IMR-90 (cell line): ENCODE results near the gene GNB1L. TPM values are rescaled to one million over a fixed set of nuclear protein-coding genes. Genes with fewer than 3 reads are reported as not detected.

Source experiments
- ATAC-seq: fragments of 200-7000 bp; cut with Tn5 transposase; 2 replicates; pipeline ENCODE4 v1.9.1; 2020; ENCODE audit warnings: low read depth, mild to moderate bottlenecking, moderate library complexity
- BruUV-seq: library from RNA; stranded (reverse); fragments of 400-500 nt; replicated peaks from 2 replicates; lab custom pipeline; 2021; lab: Mats Ljungman, UMichigan
- CTCF ChIA-PET: fragments of 300-600 bp; formaldehyde crosslinking; extraction: SDS; loops from one replicate; lab custom pipeline; 2021; ENCODE audit warnings: antibody characterized with exemption; lab: Yijun Ruan, JAX
- POLR2A ChIA-PET: fragments of 300-600 bp; sonication (Branson Sonifier 250); formaldehyde crosslinking; loops from one replicate; lab custom pipeline; 2022; ENCODE audit warnings: antibody characterized with exemption; ENCODE audit not compliant: unreplicated experiment; lab: Charles Lee
- DNase-seq: peaks from one replicate; pipeline ENCODE4 v3.0.0; 2013
- H2AFZ ChIP-seq: replicated peaks from 2 replicates; pipeline ENCODE3; 2013; ENCODE audit warnings: low read length, mild to moderate bottlenecking; ENCODE audit not compliant: poor library complexity
- H2AK5ac ChIP-seq: 2 replicates; pipeline ENCODE4 v1.6.1; 2013; ENCODE audit warnings: low read depth, low read length, inconsistent platforms
- H2AK9ac ChIP-seq: replicated peaks from 2 replicates; pipeline ENCODE3; 2013; ENCODE audit warnings: mild to moderate bottlenecking, low read depth, low read length, moderate library complexity; ENCODE audit not compliant: poor library complexity
- H2BK120ac ChIP-seq: 2 replicates; pipeline ENCODE4 v1.6.1; 2013; ENCODE audit warnings: low read depth, low read length, inconsistent platforms
- H2BK15ac ChIP-seq: 3 replicates; pipeline ENCODE4 v1.6.1; 2013; ENCODE audit warnings: low read depth, low read length, inconsistent platforms
- H2BK20ac ChIP-seq: 2 replicates; pipeline ENCODE4 v1.6.1; 2013; ENCODE audit warnings: low read depth, mild to moderate bottlenecking, inconsistent platforms, low read length, moderate library complexity
- H2BK5ac ChIP-seq: 2 replicates; pipeline ENCODE4 v1.6.1; 2013; ENCODE audit warnings: mild to moderate bottlenecking, low read depth, low read length, inconsistent platforms; ENCODE audit not compliant: poor library complexity, severe bottlenecking
- H3K14ac ChIP-seq: replicated peaks from 2 replicates; pipeline ENCODE4 v1.6.1; 2013; ENCODE audit warnings: low read depth, low read length, inconsistent platforms
- H3K18ac ChIP-seq: 2 replicates; pipeline ENCODE4 v1.6.1; 2013; ENCODE audit warnings: low read depth, low read length, control low read depth
- H3K23ac ChIP-seq: 2 replicates; pipeline ENCODE4 v1.6.1; 2013; ENCODE audit warnings: low read depth, low read length, inconsistent platforms
- H3K27ac ChIP-seq: 2 replicates; pipeline ENCODE4 v1.5.1; 2013; ENCODE audit warnings: mild to moderate bottlenecking, control low read depth, low read length; ENCODE audit not compliant: insufficient read depth
- H3K27me3 ChIP-seq: 2 replicates; pipeline ENCODE4 v1.6.1; 2013; ENCODE audit warnings: low read length; ENCODE audit not compliant: control insufficient read depth, insufficient read depth
- H3K36me3 ChIP-seq: 2 replicates; pipeline ENCODE4 v1.6.1; 2013; ENCODE audit warnings: low read length, mixed read lengths; ENCODE audit not compliant: control insufficient read depth, insufficient read depth
- H3K4ac ChIP-seq: 2 replicates; pipeline ENCODE4 v1.6.1; 2013; ENCODE audit warnings: low read depth, low read length, inconsistent platforms
- H3K4me1 ChIP-seq: 2 replicates; pipeline ENCODE4 v1.6.1; 2013; ENCODE audit warnings: low read length, mixed read lengths; ENCODE audit not compliant: control insufficient read depth, insufficient read depth
- H3K4me2 ChIP-seq: 2 replicates; pipeline ENCODE4 v1.6.1; 2013; ENCODE audit warnings: low read depth, mild to moderate bottlenecking, control low read depth, low read length, moderate library complexity
- H3K4me3 ChIP-seq: 2 replicates; pipeline ENCODE4 v1.5.1; 2013; ENCODE audit warnings: low read depth, mild to moderate bottlenecking, control low read depth, low read length, moderate library complexity; ENCODE audit not compliant: insufficient read depth
- H3K56ac ChIP-seq: 2 replicates; pipeline ENCODE4 v1.6.1; 2013; ENCODE audit warnings: low read length, inconsistent platforms; ENCODE audit not compliant: insufficient read depth; ENCODE audit errors: extremely low read depth
- H3K79me1 ChIP-seq, 2 experiments: 2 replicates each; pipeline ENCODE4 v1.6.1; 2013; ENCODE audit warnings: low read length in 2 of 2, inconsistent platforms in 1 of 2, low read depth in 1 of 2
- H3K9ac ChIP-seq: 2 replicates; pipeline ENCODE4 v1.6.1; 2013; ENCODE audit warnings: low read depth, low read length, control low read depth
- H3K9me1 ChIP-seq: 2 replicates; pipeline ENCODE4 v1.6.1; 2013; ENCODE audit warnings: low read length, inconsistent platforms; ENCODE audit not compliant: insufficient read depth
- H3K9me3 ChIP-seq: 2 replicates; pipeline ENCODE4 v1.6.1; 2013; ENCODE audit warnings: low read length; ENCODE audit not compliant: control insufficient read depth, insufficient read depth
- H4K20me1 ChIP-seq: 2 replicates; pipeline ENCODE4 v1.6.1; 2013; ENCODE audit warnings: low read length, inconsistent platforms; ENCODE audit not compliant: insufficient read depth
- H4K5ac ChIP-seq: 2 replicates; pipeline ENCODE4 v1.6.1; 2013; ENCODE audit warnings: mild to moderate bottlenecking, low read depth, low read length, control low read depth
- H4K8ac ChIP-seq, 2 experiments: 2 replicates each; pipeline ENCODE4 v1.6.1; 2013; ENCODE audit warnings: low read depth in 2 of 2, low read length in 2 of 2, control low read depth in 1 of 2, inconsistent platforms in 1 of 2
- H4K91ac ChIP-seq: 2 replicates; pipeline ENCODE4 v1.6.1; 2013; ENCODE audit warnings: low read depth, low read length, inconsistent platforms; ENCODE audit not compliant: insufficient read depth
- BHLHE40 ChIP-seq: fragments of 150-350 bp; IDR thresholded peaks from 2 replicates; pipeline ENCODE4 v1.6.1; 2016; ENCODE audit warnings: mild to moderate bottlenecking, low read depth, low read length
- CEBPB ChIP-seq: IDR thresholded peaks from 2 replicates; pipeline ENCODE4 v1.6.1; 2012; ENCODE audit warnings: low read depth, low read length, improper control_type of control experiment
- CHD1 ChIP-seq: IDR thresholded peaks from 2 replicates; pipeline ENCODE4 v1.6.1; 2012; ENCODE audit warnings: low read depth, low read length, improper control_type of control experiment
- CTCF ChIP-seq: conservative IDR thresholded peaks from 2 replicates; pipeline ENCODE4 v1.5.1; 2012; ENCODE audit warnings: mild to moderate bottlenecking, low read depth, low read length, improper control_type of control experiment
- FOS ChIP-seq: fragments of 150-350 bp; IDR thresholded peaks from 2 replicates; pipeline ENCODE4 v1.6.1; 2016; ENCODE audit warnings: low read depth, low read length
- MAFK ChIP-seq: IDR thresholded peaks from 2 replicates; pipeline ENCODE4 v1.6.1; 2012; ENCODE audit warnings: low read depth, low read length, improper control_type of control experiment
- MXI1 ChIP-seq: IDR thresholded peaks from 2 replicates; pipeline ENCODE4 v1.6.1; 2012; ENCODE audit warnings: low read depth, mild to moderate bottlenecking, low read length, moderate library complexity, borderline replicate concordance
- NFE2L2 ChIP-seq: fragments of 150-350 bp; IDR thresholded peaks from 2 replicates; pipeline ENCODE4 v1.6.1; 2016; ENCODE audit warnings: low read depth, mild to moderate bottlenecking, low read length
- POLR2A ChIP-seq: IDR thresholded peaks from 2 replicates; pipeline ENCODE4 v1.6.1; 2012; ENCODE audit warnings: mild to moderate bottlenecking, low read depth, low read length
- RCOR1 ChIP-seq: IDR thresholded peaks from 2 replicates; pipeline ENCODE4 v1.6.1; 2012; ENCODE audit warnings: mild to moderate bottlenecking, low read length, improper control_type of control experiment; ENCODE audit not compliant: insufficient replicate concordance
- RFX5 ChIP-seq: IDR thresholded peaks from 2 replicates; pipeline ENCODE4 v1.8.0; 2012; ENCODE audit warnings: low read depth, mild to moderate bottlenecking, low read length, moderate library complexity
- SMC3 ChIP-seq: fragments of 150-350 bp; IDR thresholded peaks from 2 replicates; pipeline ENCODE4 v1.6.1; 2016; ENCODE audit warnings: low read depth, mild to moderate bottlenecking, antibody characterized with exemption, low read length, moderate library complexity
- WGBS, 2 experiments: methylation state at CpG; one replicate each; pipeline versions ENCODE4 v1.1.5 to v1.1.7; 2013; ENCODE audit warnings: missing lambda C conversion rate in 2 of 2; ENCODE audit not compliant: insufficient read length in 1 of 2; ENCODE audit errors: extremely low coverage in 2 of 2; 5-methylcytosine and 5-hydroxymethylcytosine counted together
- dilution Hi-C: fragments of 300-500 bp; cut with HindIII; formaldehyde crosslinking; loops from one replicate; pipeline ENCODE4 v1.14.3; 2018; ENCODE audit warnings: low sequenced_read_pairs; ENCODE audit not compliant: unreplicated experiment
- in situ Hi-C: fragments of 300-500 bp; cut with MboI; formaldehyde crosslinking; loops from 3 replicates; pipeline ENCODE4 v1.14.3; 2019; ENCODE audit warnings: low sequenced_read_pairs, inconsistent platforms, mixed read lengths
- intact Hi-C: fragments of 100-400 bp; cut with micrococcal nuclease; formaldehyde crosslinking; loops from 2 replicates; pipeline ENCODE4 v1.10.0; 2022
- polyA plus RNA-seq, 3 experiments: library from polyadenylated mRNA; depleted of rRNA; stranded (reverse); fragments of >200 nt; gene quantifications; 2 replicates each; pipeline ENCODE4 v1.2.3, GENCODE V29; 2012; ENCODE audit warnings: low replicate concordance in 1 of 3
- total RNA-seq: library from RNA; depleted of rRNA; stranded (reverse); fragments of >200 nt; gene quantifications from 2 replicates; pipeline ENCODE4 v1.2.3, GENCODE V29; 2012
- TF ChIP-seq, protein P1 (sequence below): fragments of 150-350 bp; IDR thresholded peaks from 2 replicates; pipeline ENCODE4 v1.6.1; 2017; ENCODE audit warnings: mild to moderate bottlenecking, antibody characterized with exemption, low read length, low read depth
- TF ChIP-seq, protein P2 (sequence below): fragments of 150-350 bp; IDR thresholded peaks from 2 replicates; pipeline ENCODE4 v1.6.1; 2016; ENCODE audit warnings: low read depth, mild to moderate bottlenecking, low read length, moderate library complexity, borderline replicate concordance

The GNB1L gene
- total and polyA plus RNA-seq, 2 of the 4 experiments (the other 2 are of a cell fraction): 2.5 to 4.4 TPM

DNA sequence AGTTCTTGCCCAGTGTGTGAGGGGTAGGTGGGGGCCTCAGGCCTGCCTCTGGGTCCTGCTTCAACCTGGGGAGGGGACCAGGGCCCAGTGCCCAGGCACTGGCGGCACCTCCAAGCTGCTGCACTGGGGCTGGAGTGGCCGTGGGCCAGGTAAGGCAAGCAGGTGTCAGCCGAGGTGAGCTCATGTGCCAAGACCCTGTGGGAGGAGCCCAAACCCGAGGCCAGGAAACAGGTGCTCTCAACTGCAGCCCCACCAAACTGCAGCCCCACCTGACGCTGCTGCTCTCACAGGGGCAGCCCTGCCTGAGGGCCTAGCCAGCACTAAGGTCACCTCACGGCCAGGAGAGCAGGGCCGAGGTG, 18.1 kb upstream of the GNB1L start:
- dilution Hi-C loops (no loop called here), intact Hi-C loops (no loop called here), in situ Hi-C loops (no loop called here)
- Histone ChIP-seq H3K9ac (no peak overlapping the region), H3K4me1 (peaks cover 6% of the 10 kb centered on the region), H2BK20ac (no peak overlapping the region), H3K23ac (no peak overlapping the region), H3K27me3 (no peaks in the 10 kb centered on the region), H3K9me1 (0 out of 2 replicates have a peak, but pooled peaks cover 7% of the 10 kb centered on the region), H2BK120ac (no peak overlapping the region), H4K20me1 (no peaks in the 10 kb centered on the region), H3K4me3 (no peak overlapping the region), H2AK9ac (peak overlapping the region; percentile 15), H3K56ac (no peak overlapping the region), H2BK5ac (no peak overlapping the region), H3K27ac (no peak overlapping the region), H4K91ac (no peak overlapping the region), H2BK15ac (no peak overlapping the region), H2AK5ac (no peak overlapping the region), H3K36me3 (peaks cover 1% of the 10 kb centered on the region; the same call in 1 of the 2 replicates), H3K4me2 (no peak overlapping the region), H3K18ac (no peak overlapping the region), H4K5ac (no peak overlapping the region), H4K8ac (no peak overlapping the region), H3K79me1 (peaks cover 0 to 9% of the 10 kb centered on the region in 2 experiments; a peak in 1 of 4 replicates), H3K4ac (no peak overlapping the region), H3K14ac (no peak overlapping the region), H2AFZ (no peak overlapping the region), H3K9me3 (no peaks in the 10 kb centered on the region)
- ChIA-PET POLR2A (no interaction called here), CTCF (no interaction called here)
- DNase-seq (no peak), ATAC-seq (no peak)
- no TSS peak for BruUV-seq
- TF ChIP-seq NFE2L2: no peak
- TF ChIP-seq, protein P1, sequence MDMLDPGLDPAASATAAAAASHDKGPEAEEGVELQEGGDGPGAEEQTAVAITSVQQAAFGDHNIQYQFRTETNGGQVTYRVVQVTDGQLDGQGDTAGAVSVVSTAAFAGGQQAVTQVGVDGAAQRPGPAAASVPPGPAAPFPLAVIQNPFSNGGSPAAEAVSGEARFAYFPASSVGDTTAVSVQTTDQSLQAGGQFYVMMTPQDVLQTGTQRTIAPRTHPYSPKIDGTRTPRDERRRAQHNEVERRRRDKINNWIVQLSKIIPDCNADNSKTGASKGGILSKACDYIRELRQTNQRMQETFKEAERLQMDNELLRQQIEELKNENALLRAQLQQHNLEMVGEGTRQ: no peak
- no peak for TF ChIP-seq CHD1
- no peak for TF ChIP-seq RCOR1
- no peak for TF ChIP-seq SMC3
- TF ChIP-seq POLR2A: no peak
- no peak for TF ChIP-seq MAFK
- no peak for TF ChIP-seq FOS
- no peak for TF ChIP-seq CTCF
- TF ChIP-seq MXI1: no peak
- no peak for TF ChIP-seq RFX5
- no peak for TF ChIP-seq CEBPB
- TF ChIP-seq, protein P2, sequence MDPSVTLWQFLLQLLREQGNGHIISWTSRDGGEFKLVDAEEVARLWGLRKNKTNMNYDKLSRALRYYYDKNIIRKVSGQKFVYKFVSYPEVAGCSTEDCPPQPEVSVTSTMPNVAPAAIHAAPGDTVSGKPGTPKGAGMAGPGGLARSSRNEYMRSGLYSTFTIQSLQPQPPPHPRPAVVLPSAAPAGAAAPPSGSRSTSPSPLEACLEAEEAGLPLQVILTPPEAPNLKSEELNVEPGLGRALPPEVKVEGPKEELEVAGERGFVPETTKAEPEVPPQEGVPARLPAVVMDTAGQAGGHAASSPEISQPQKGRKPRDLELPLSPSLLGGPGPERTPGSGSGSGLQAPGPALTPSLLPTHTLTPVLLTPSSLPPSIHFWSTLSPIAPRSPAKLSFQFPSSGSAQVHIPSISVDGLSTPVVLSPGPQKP: no peak
- TF ChIP-seq BHLHE40: no peak
- 70% methylated on average over 4 of the region's 7 CpGs; no CpG with 5 or more reads in 1 of the 2 experiments for WGBS, 2 experiments
